Hippocampal formation (tissue), 2 donors: ENCODE results near the gene KDM1A.

Experiments used
- DNase-seq, 2 donors: peaks; one replicate each; lab custom pipeline; 2025; lab: John Stamatoyannopoulos, UW

KDM1A gene

GRCh38 chr1:23069675-23070074 lies 50.4 kb downstream of the KDM1A start:
- DNase-seq = no peak

GRCh38 chr1:23074012-23074411 lies 54.7 kb downstream of the KDM1A start:
- no peak for DNase-seq

GRCh38 chr1:23079025-23079424 lies 59.8 kb downstream of the KDM1A start:
- DNase-seq = no peak

GRCh38 chr1:23080885-23081284 lies 61.6 kb downstream of the KDM1A start:
- no peak for DNase-seq

- no peak for DNase-seq
These were observed 62.1 kb downstream of the KDM1A start for GRCh38 chr1:23081376-23081775.

GRCh38 chr1:23083714-23084480 lies 64.6 kb downstream of the KDM1A start:
- DNase-seq = no peak

- no peak for DNase-seq
These were observed 65.6 kb downstream of the KDM1A start for GRCh38 chr1:23084880-23085279.

GRCh38 chr1:23085696-23086095 lies 66.4 kb downstream of the KDM1A start:
- DNase-seq = no peak

- no peak for DNase-seq
These were observed 68.8 kb downstream of the KDM1A start for GRCh38 chr1:23088027-23088426.

- no peak for DNase-seq
These were observed 70.8 kb downstream of the KDM1A start for GRCh38 chr1:23090056-23090455.

- no peak for DNase-seq
These were observed 72.3 kb downstream of the KDM1A start for GRCh38 chr1:23091545-23091944.

GRCh38 chr1:23092447-23092846 lies 73.2 kb downstream of the KDM1A start:
- no peak for DNase-seq

GRCh38 chr1:23097316-23097715 lies 78.0 kb downstream of the KDM1A start:
- DNase-seq = no peak

- DNase-seq = peak; percentile 36 to 73
These were observed 79.3 kb downstream of the KDM1A start for GRCh38 chr1:23098463-23099170.

GRCh38 chr1:23099171-23099536 lies 79.9 kb downstream of the KDM1A start:
- DNase-seq = no peak

GRCh38 chr1:23100074-23100748 lies 80.9 kb downstream of the KDM1A start:
- no peak for DNase-seq

GRCh38 chr1:23101101-23101827 lies 82.0 kb downstream of the KDM1A start:
- DNase-seq = no peak

- no peak for DNase-seq
These were observed 82.6 kb downstream of the KDM1A start for GRCh38 chr1:23101887-23102286.

GRCh38 chr1:23102289-23102688 lies 83.0 kb downstream of the KDM1A start:
- DNase-seq = no peak

GRCh38 chr1:23103001-23103889 lies 84.0 kb downstream of the KDM1A start:
- no peak for DNase-seq

GRCh38 chr1:23108918-23109533 lies 89.8 kb downstream of the KDM1A start:
- DNase-seq = no peak
